NOMO-1 (cell line): ENCODE measurements around the gene KCTD5.

Source experiments
- DNase-seq, 2 experiments: peaks; one replicate each; lab custom pipeline; 2025; ENCODE audit not compliant: unreplicated experiment in 2 of 2; lab: John Stamatoyannopoulos, UW

Gene KCTD5

DNA sequence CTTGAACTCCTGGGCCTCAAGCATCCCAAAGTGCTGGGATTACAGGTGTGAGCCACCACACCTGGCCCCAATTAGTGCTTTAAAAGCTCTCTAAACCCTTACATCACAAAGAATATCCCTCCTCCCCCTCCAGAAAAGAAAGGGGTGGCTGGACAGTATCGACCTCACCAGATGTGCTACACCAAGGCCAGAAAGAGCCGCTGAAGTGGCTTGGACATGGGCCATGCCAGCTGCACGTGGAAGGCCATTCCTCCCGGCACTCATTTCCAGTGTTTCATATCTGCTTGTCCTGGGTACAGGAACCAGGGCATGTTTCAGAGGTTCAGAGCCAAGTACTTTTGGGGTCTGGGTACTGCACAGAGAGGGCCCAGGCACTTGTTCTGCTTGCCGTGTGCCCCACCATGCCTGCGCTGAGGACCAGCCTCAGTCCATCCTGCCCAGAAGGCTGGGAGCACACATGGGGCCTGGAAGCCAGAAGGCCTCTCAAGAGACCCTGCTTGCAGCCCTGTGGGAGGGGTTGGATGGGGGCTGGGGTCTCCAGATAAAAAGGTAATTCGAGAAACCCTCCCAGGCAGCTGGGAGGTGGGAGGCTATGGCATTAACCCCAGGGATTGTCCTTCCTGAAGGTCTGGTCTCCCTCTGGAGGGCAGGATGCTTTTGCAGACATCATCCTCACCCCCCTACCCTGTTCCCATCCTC lies 66.6 kb downstream of the KCTD5 start:
- DNase-seq, result no peak

- DNase-seq, result no peak
These were observed 67.2 kb downstream of the KCTD5 start for GRCh38 chr16:2749476-2749875.

DNA sequence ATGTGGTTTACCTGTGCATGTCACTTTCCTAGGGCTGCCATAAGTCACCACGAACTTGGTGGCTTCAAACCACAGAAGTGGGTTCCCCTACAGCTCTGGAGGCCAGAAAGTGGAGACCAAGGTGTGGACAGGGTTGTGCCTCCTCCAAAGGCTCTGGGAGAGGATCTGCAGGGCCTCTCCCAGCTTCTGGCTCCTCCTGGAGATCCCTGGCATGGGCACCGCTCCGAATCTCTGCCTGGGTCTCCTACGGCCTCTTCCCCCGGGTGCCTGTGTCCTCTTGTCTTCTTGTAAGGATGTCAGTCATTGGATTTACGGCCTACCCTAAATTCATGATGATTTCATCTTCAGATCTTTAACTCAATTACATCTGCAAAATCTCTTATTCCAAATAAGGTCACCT lies 67.6 kb downstream of the KCTD5 start:
- DNase-seq, result no peak

DNA sequence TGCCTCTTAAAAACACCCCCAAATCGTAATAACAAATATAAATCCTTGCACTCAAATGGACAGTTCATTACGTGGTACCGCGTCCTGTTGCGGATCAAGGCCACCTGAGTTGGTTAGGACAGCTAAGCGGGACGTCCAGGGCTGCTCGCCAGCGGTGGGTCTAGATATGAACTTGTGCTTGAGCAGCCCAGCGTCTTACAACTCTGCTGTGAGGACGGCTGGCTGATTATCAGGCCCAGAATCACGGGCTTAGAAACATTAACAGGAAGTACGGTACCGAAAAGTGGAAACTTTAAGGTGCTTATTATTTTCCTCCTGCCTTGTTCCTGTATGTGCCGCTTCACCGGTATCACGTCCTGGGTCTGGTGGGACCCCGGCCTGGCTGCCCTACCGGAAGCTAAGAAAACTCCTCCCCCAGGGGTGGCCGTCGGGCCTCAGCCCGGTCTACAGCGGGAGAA lies 69.3 kb downstream of the KCTD5 start:
- peak; percentile 59 to 66 for DNase-seq

DNA sequence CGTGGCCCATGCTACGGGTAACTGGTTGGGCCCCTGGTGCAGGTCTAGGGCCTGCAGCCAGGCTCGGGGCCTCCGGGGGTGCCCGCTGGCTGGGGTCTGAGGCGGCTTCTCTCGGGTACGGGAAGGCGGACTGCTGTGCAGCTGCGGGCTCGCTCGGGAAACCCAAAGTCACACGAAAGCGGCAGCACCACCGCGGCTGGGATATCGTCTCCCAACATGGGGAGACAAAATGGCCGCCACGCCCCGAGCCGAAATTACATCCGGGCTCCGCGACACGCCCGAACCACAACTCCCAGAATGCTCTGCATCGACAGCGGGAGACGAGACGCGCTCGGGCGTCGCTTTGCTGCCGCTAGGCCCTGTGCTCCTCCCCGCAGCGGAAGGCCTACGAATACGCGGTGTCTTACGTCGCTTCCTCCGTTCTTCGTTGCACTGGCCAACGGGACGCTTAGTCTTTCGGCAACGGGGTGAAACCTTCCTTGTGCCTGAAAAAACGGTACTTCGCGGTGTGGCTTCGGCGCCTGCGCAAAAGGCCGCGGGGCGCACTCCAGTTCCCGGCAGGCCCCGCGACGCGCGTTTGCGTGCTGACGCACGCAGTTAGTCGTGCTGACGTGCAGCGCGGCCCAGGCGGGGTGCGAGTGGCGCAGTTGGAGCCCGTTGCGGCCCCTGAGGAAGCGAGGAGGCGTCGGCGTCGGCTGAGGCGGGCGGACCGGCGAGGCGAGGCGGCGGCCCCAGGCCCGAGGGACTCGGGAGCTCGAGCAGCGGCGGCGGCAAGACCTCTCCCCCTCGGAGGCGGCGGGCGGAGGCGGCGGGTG lies 69.9 kb downstream of the KCTD5 start, which contains the start of gene SRRM2:
SRRM2 (plus strand) TSS at position 604 of the 815 bp plus-strand sequence. CDS start 3,727 bp downstream, outside the sequence.
- peak; percentile 96 to 97 for DNase-seq

DNA sequence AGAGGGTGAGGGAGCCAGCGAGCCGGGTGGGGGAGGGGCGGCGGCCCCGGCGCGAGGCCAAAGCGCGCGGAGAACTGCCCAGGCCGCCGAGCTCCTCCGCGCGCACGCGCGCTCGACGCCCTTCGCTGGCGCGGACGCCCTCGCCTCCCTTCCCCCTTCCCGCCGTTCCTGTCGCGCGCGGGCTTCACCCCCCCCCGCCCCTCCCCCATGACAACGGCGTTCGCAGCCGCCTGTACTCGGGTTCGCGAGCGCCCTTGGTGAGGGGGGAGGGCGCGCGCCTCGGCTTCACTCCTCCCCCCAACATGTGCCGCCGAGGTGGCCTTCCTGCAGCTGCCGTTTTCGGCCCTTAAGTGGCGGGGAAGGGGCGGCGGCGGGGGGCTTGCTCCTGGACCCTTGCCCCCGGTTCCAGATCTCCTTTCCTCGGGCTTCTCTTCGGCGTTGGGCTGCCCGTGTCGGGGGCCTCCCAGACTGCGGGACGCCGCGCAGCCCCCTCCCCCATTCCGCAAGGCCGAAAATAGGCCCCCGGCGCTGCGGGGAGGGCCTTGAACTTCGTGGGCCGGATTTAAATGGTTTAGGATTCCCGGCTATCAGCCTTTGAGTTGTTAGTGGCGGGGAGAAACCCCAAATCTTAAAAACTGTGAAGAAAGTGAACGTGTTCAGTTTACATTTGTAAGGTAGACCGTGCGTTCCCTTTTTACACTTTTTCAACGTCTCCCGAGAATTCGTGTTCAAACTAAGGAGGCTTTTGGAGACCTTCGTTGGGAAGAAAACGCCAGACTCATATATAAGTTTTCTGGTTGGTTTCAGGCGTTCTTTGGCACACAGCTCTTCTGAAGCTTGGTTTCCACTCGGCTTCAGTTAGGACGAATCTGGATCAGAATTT lies 70.8 kb downstream of the KCTD5 start:
- DNase-seq, result peak; percentile 64 to 73

DNA sequence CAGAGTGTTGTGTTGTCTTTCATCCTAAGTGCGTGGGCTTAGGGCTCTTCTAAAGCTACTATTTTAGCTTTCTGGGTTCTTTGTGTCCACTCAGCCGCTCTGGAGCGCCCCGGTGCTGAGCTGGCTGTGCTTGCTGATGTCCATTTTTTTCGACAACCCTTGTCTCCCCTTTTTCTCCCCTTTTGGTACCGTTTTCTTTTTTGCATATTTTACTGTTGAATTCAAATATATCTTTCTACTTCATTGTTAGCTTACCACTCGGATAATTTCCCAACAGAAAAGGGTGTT lies 71.4 kb downstream of the KCTD5 start:
- no peak for DNase-seq

DNA sequence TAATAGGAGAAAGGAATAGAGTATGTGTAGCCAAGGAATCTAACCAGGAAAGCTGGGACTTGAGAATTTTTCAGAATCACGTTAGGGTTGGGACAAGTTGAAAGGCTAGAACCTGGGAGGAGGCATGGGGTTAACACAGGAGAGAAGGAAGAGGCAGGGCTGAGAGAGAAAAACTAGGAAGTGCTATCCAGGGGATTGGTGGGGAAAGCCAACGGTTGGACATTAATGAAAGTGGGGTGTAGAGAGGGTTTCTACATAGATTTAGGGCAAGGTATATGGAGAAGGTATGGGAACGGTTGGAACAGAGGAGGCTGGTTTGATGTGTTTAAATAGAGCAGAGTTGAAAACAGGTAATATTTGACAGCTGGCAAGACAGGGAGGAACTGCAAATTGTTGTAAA lies 72.8 kb downstream of the KCTD5 start:
- no peak for DNase-seq

- no peak for DNase-seq
These were observed 74.1 kb downstream of the KCTD5 start for GRCh38 chr16:2756288-2757015.

DNA sequence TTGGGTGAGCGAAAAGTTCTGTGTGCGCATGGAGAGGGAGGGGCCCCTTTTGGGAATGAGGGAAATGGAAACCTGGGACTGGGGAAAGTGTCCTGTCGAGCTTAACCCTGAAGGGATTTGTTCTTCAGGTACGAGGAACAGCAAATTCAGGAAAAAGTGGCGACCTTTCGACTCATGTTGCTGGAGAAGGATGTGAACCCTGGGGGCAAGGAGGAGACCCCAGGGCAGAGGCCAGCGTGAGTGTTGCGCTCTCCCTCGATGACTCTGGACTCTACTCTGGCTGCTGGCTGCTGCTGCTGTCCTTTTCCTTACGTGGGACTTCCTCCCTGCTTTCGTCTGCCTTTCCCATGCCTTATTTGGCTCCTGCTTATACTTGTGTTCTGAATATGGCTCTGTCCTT lies 75.0 kb downstream of the KCTD5 start:
- no peak for DNase-seq
